ENCODE measurements around the gene DHRSX.
A peak's percentile ranks its signal among the peaks of the same experiment; 100 is the strongest.
"Not testable (repeated sequence)": the region's sequence is repeated elsewhere in the genome, so short reads cannot be mapped to it uniquely, and the experiment has no call there.

DHRSX gene

GRCh38 chrX:2211667-2212066 lies 289.1 kb downstream of the DHRSX start:
- DNase-seq (ENCODE audit: low spot score): not testable (repeated sequence)

- DNase-seq (ENCODE audit: low spot score): no peak
Measured at GRCh38 chrX:2193273-2193592, 307.5 kb downstream of the DHRSX start.

- no peak for DNase-seq (ENCODE audit: low spot score)
Measured at GRCh38 chrX:2192584-2193272, 308.0 kb downstream of the DHRSX start.

GRCh38 chrX:2188840-2189239 lies 311.9 kb downstream of the DHRSX start:
- no peak for DNase-seq (ENCODE audit: low spot score)

GRCh38 chrX:2188330-2188792 lies 312.4 kb downstream of the DHRSX start:
- DNase-seq (ENCODE audit: low spot score): peak; percentile 24

GRCh38 chrX:2187352-2188115 lies 313.2 kb downstream of the DHRSX start:
- DNase-seq (ENCODE audit: low spot score): no peak

GRCh38 chrX:2185341-2186082 lies 315.3 kb downstream of the DHRSX start:
- DNase-seq (ENCODE audit: low spot score): no peak

GRCh38 chrX:2184089-2184488 lies 316.7 kb downstream of the DHRSX start:
- DNase-seq (ENCODE audit: low spot score): no peak

GRCh38 chrX:2183193-2183725 lies 317.5 kb downstream of the DHRSX start:
- DNase-seq (ENCODE audit: low spot score): no peak

GRCh38 chrX:2177541-2177940 lies 323.2 kb downstream of the DHRSX start:
- DNase-seq (ENCODE audit: low spot score): no peak

- no peak for DNase-seq (ENCODE audit: low spot score)
Measured at GRCh38 chrX:2176733-2177132, 324.0 kb downstream of the DHRSX start.

- no peak for DNase-seq (ENCODE audit: low spot score)
Measured at GRCh38 chrX:2176274-2176673, 324.5 kb downstream of the DHRSX start.

- no peak for DNase-seq (ENCODE audit: low spot score)
Measured at GRCh38 chrX:2172359-2172758, 328.4 kb downstream of the DHRSX start.

Data from AG20443 (cell line).